GM21786 (cell line): Measurements from ENCODE around the gene MLYCD.

Source experiments
- ATAC-seq: cut with Tn5 transposase; IDR thresholded peaks from one replicate; pipeline ENCODE4 v1.9.1; 2021; ENCODE audit not compliant: unreplicated experiment

MLYCD gene

DNA sequence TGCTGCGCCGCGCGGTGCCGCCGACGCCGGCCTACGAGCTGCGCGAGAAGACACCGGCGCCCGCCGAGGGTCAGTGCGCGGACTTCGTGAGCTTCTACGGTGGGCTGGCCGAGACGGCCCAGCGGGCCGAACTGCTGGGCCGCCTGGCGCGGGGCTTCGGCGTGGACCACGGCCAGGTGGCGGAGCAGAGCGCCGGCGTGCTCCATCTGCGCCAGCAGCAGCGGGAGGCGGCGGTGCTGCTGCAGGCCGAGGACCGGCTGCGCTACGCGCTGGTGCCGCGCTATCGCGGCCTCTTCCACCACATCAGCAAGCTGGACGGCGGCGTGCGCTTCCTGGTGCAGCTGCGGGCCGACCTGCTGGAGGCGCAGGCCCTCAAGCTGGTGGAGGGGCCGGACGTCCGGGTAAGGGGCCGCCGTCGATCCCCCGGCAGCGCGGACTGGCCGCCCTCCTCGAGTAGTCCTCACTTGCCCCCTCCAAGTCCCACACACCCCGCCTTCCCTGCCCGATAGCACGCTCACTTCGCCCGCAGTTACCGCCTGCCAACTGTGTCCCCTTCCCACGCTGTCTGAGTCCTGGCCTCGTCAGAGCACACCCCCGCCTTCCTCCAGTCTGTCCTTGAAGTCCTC lies 470 bp downstream of the MLYCD start:
- peak; percentile 55 for ATAC-seq

DNA sequence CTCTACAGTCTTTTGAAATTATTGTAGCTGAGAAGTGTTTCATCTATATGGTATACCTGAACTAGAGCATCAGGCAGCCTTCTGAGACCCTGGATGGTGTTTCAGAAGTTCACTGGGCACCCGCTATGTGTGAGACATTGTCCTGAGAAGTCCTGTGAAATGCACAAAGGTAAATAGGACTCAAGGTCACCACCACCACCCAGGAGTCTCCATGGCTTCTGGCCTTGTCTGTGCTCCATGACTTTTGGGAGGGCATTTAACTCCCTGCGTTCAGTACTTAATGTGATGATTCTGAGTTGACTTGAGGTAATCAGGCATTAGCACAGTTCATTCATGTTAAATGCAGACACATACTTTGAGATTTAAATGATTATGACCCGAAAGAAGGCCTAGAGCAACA lies 1.1 kb downstream of the MLYCD start:
- ATAC-seq = no peak

DNA sequence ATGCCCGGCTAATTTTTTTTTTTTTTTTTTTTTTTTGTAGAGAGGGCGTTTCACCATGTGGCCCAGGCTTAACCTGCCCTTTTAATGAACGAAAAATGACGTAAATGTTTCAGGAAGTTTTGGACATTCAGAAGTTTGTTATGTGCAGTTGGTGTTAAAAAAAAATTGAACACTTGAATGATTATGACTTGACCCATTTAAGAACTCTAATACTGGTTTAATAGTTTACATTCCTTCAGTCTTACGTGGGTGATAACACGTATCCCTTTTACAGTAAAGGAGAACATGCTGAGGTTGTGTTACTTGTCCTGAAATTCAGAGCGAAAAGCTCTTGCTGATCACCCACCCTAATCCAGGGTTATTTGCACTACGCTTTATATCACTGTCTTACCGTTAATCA lies 1.7 kb downstream of the MLYCD start:
- ATAC-seq = no peak

DNA sequence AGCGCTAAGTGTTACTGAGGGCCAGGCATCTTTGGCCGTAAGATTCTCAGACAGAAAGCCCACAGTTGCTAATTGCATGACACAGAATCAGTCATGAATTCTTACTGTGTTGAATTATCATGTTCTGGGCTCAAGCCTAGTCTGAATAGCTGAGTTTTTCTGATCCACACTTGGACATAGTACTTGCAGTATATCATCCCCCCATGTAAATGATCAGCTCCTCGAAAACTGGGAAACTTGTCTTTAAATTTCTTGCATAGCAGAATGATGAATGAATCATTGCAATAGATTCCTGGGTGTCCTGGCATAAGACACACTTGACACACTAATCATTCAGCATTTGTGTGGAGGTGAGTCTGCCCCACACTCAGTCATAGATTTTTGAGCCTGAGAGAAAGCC lies 2.2 kb downstream of the MLYCD start:
- ATAC-seq = no peak

DNA sequence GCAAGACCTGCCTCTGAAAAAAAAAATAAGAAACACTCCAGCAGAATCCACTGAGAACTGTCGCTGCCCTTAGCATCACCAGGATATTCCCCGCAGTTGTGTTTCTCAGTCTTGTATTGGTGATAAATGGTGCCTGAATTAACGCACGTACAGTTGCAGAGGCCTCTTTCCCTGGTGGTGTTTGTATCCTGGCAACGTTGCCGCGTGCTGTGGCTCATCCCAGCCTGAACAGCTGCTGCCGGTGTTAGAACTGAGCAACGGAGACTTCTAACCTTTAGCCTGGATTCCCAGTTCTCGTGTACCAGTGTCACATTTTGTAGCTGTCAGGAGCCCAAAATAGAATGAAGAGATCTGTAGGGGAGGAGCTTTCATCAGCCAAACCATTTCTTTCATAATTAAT lies 4.8 kb downstream of the MLYCD start:
- no peak for ATAC-seq

DNA sequence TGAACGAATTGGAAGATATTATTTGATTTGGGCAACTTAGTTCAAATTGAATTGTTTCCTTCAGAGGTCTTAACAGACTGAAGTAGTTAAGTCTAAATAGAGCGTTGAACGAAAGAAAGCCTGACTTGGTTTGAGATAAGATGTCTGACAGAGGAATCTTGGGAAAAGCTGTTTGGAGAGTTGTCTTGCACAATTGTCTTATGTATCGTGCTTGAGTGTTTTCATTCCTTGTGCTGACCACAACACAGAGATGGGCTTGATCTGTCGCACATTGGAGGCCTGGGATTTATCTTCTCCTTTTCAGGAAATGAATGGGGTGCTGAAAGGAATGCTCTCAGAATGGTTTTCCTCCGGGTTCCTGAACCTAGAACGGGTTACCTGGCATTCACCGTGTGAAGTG lies 7.8 kb downstream of the MLYCD start:
- ATAC-seq = no peak

DNA sequence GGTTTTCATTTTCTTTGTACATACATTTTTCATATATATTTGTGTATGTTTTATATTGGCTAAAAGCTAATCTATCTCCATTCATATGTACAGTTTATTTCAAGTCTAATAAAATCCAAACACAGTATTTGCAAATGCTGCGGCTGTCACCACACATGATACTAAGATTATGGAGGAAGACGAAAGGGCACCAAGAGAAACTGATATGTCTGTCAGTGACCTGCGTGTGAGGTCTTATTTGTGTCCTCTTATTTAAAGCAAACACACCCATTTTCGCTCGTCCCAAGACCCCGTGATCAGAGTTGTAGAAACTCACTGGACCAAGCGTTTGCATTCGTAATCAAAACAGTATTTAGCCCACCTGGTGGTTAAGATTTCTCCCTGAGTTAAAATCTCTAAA lies 8.2 kb downstream of the MLYCD start:
- no peak for ATAC-seq

DNA sequence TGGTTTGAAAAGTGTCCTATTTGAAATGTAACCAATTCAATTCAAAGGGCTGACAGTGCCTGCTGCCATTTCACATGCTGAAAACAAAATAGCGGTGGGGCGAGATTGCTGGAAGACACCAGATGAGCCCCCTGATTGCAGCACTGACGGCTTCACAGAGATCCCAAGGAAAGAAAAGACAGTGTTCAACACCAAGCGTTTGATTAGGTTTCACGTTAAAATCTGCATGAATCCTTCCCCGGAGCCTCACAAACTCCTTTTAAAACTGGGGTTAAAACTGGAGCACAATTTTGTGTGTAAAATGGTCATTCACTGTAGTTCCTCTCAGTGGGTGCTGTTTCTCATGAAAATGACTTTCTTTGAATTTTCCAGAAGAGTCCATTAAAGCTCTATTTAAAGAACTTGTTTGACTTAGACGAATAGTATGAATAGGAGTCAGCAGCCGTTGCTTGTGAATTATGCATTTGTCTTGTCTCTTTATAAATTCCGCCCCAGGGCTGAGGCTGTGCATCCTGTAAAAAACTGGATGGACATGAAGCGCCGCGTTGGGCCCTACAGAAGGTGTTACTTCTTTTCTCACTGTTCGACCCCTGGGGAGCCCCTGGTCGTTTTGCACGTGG lies 8.8 kb downstream of the MLYCD start:
- no peak for ATAC-seq

DNA sequence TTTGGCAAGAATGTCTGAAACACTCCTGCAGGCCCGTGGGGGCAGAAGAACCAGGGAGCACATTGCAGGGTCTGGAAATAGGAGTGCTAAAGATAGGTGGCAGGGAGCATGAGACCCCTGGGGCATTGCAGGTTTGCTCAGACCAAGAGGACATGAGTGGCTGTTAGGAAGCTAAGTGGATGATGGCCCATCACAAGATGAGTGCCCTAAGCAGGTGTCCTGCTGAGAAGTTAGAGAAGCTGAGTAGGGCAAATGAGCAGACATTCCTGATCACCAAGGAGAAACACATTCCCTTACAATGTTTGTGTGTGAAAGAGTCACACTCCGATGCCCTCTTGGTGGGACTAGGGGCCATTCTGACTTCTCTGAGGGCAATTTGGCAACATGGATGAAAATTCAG lies 9.9 kb downstream of the MLYCD start:
- no peak for ATAC-seq

DNA sequence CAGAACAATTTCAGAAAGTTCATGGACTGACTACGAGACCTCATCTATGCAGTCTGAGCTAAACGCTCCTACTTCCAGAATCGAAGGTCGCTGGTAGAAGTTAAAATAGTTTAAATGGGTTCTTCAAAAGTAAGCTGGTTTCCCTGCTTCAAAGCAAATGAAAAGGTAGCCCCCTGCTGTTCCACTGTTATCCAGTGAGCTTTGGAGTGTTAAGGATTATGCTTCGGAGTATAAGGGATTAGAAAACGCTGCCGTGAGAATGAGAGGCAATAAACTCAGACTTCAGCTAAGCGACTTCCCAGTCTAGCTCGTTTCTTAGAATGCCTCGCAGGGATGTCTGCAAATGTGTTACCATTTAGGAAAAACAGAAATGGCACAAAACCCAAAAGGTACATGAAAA lies 12.4 kb downstream of the MLYCD start:
- ATAC-seq = no peak

DNA sequence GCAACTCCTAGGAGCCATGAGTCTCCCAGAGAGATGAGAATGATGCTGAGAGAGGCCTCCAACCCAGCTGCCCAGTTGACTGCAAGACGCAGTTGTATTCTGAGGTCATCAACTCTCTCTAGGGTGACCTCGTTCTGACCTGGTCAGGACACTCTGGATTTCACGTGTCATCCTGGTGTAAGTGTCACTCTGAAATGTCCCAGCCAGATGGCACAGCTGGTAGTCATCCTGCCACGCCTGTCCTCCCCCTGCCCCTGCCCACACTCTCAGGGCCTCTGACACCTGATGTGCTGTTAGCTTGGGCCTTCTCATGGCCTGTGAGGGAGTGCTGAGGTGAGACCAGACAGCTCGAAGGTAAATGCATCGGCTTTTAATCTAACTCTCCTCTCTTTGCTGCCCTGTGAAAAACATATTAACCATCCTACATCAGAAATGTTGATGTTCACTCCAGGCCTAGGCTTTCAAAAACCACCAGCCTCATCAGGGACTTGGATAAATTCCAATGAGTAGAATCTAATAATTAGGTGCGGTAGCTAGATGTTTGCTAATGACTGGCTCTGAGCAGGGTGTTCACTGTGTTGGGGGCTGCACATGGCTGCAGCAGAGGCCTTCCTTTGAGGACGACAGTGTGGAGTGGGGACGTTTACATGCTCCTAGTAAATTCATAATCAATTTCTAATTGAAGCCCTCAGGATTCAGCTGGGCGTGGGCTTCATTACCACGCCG lies 13.8 kb downstream of the MLYCD start:
- no peak for ATAC-seq

DNA sequence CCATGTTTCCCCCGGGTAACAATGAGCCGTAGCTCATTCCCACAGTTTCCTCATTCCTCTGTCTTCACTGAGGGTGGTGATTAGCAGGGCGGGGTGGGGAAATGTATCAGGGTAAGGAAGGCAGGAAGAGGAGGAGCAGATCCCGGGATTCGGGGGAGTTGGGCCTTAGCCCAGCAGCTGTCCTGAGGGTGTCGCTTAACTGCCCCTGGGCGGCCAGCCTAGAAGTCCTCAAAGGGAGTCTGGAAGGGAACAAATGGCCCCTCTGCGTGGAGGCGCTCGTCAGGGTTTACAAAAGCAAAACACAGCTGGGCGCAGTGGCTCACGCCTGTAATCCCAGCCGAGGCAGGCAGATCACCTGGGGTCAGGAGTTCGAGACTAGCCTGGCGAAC lies 14.3 kb downstream of the MLYCD start:
- no peak for ATAC-seq

DNA sequence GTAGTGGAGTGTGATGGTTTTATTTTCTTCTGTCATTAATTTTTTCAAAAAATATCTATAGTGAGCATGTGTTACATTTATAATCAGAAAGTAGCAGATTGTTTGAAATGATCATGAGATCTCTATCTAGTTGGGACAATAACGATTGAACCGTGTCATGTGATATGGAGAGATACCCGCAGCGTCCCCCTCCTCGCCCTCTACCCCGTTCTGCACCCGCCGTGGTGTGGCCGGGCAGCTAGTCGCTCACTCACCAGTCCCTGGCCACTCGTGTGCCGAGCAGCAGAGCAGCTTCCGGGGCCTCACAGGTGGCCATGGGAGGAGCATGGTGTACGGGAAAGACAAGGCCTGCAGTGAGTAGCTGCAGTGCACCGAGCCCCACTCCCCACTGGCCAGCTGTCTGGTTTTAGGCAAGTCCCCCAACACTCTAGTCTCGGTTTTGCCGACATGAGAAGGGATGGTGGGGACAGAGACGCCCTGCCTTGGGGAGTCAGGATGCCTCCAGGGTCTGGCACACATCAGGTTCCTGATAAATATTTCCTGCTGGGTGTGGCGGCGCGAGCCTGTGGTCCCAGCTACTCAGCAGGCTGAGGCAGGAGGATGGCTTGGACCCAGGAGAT lies 15.3 kb downstream of the MLYCD start:
- no peak for ATAC-seq

DNA sequence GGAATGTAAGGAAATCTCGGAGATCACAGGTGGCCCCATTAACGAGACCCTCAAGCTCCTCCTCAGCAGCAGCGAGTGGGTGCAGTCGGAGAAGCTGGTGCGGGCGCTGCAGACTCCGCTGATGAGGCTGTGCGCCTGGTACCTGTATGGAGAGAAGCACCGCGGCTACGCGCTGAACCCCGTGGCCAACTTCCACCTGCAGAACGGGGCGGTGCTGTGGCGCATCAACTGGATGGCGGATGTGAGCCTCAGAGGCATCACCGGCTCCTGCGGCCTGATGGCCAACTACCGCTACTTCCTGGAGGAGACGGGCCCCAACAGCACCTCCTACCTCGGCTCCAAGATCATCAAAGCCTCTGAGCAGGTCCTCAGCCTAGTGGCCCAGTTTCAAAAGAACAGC lies 16.2 kb downstream of the MLYCD start:
- no peak for ATAC-seq

DNA sequence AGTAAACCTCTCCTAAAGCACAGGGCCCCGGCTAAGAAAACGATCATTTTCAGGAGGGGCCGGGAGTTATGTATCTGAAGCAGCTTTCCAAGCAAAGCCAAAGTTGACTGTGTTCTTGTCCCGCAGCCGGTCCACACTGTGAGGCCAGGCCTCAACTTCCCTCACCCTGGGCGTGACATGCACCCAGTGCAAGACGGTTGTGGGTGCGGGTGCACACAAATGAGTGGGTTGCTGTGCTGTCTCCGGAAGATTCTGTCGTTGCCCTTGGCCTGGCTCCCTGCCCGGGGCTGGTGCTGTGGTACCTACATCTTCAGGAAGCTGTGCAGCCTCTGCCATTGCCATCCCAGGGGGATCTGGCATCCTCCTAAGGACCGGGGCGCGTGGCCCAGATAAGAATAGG lies 16.6 kb downstream of the MLYCD start:
- ATAC-seq = no peak

DNA sequence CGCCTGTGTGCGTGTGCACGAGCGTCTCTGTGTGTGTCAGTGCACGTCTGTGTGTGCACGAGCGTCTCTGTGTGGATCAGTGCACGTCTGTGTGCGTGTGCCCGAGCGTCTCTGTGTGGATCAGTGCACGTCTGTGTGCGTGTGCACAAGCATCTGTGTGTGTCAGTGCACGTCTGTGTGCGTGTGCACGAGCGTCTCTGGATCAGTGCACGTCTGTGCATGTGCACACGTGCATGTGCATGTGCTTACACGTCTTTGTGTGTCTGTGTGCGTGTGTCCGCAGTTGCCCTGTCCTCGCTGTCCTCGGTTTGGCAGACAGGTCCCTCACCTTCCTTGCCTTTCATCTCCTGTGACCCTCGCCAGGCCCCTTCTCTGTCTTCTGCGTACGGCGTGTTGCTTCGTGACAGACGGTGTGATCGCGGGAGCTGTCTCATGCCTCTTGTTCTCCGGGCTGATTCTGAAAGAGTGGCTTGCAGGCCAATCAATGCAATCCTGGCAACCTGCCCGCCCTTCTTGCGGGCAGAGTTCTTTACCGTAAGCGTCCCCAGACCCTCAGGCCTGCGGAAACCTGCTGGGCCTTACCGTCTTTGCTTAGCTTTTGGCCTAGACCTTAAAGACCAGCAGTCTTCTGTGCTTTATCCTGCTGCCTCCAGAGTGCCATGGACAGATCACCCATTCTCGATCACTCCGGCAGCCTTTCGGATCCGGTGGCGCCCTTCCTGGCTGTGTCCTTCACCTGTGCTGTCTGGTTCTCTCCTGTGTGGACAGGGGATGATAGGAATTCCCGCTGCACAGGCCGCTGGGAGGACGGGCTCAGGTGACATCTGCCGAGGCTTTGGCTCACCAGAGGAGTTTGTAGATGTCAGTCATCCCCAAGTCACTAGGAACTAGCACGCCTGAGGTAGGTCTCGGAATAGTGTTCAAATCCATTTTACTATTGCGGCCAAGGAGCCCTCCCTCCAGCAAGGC lies 18.5 kb downstream of the MLYCD start:
- no peak for ATAC-seq

DNA sequence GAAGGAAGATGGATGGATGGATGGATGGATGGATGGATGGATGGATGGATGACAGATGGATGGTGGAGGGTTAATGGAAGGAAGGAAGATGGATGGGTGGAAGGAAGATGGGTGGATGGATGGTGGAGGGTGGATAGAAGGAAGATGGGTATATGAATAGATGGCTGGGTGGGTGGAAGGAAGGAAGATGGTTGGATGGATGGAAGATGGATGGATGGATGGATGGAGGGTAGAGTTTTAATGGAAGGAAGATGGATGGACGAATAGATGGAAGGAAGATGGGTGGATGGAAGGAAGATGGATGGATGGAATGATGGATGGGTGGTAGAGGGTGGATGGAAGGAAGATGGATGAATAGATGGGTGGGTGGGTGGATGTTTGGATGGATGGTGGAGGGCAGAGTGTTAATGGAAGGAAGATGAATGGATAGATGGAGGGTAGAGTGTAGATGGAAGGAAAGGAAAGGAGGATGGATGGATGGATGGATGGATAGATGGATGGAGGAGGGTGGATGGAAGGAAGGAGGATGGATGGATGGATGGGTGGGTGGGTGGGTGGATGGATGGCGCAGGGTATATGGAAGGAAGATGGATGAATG lies 22.1 kb downstream of the MLYCD start:
- ATAC-seq = no peak

DNA sequence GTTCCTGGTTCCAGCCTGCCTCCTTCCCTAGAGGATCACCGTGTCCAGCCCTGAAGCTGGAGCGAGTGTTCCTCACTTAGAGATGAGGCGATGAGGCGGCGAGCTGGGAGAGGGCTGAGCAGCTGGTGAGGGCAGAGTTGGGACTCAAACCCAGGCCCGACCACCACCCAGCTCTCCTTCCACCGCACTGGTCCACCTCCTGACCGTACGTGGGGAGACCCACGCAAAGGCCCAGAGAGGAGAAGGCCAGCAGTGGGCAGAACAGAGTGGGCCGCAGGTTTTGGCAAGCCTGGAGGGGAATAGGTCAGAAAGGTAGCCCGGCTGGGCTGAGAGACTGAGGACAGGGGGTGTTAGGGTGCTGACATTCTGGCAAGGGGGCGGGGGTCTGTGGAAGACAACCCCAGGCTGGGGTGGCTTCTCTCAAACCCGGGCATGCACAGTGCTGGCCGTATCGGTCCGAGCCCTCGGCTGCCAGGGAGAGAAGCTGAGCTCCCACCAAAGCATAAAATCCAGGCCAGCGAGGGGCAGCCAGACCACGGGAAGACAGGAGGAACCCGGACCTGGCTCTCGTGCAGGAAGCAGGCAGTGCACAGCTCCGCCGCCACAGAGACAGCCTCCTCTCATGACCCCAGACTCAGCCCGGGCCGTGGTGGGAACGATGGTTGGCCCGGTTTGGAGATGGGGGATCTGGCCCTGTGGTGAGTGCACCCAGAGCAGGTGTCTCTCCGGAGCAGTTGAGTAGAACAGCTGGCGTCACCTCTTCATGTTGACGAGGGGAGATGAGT lies 24.9 kb downstream of the MLYCD start:
- ATAC-seq = no peak

DNA sequence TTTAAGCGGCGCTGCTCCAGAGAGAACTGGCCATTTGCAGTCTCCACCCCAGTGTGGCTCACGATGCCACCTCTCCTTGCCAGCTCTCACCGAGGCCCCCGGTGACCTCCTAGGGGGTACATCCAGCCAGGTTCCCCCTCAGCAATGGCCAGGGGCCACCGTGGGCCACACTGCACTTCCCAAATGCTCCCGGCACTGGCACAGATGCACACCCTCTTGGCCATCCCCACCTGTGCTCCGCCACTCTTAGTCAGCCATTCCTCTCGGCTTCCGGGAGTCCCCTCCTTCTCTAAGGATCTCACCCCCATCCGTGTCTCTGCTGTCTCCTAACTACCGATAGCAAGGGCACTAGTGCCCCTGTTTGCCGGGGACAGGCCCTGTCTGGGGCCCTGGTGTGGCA lies 25.8 kb downstream of the MLYCD start:
- no peak for ATAC-seq
